ENCODE data around the gene LNPEP.

GRCh38 chr5:96961053-96961452 is 25.2 kb downstream of the LNPEP start:
- TF ChIP-seq ZFP30 (CRISPR knock-in tag; IDR thresholded peaks at IDR 0.05) (no peak), POU6F1 (CRISPR knock-in tag; IDR thresholded peaks at IDR 0.05; ENCODE audit: borderline replicate concordance, low read depth) (no peak), CREB5 (CRISPR knock-in tag; IDR thresholded peaks at IDR 0.05; ENCODE audit: low read depth) (no peak), RARB (CRISPR knock-in tag; IDR thresholded peaks at IDR 0.05) (no peak), PATZ1 (CRISPR knock-in tag; IDR thresholded peaks at IDR 0.05; ENCODE audit: borderline replicate concordance) (no peak), ZC3H10 (CRISPR knock-in tag; IDR thresholded peaks at IDR 0.05) (no peak), ARNTL (CRISPR knock-in tag; IDR thresholded peaks at IDR 0.05; ENCODE audit: borderline replicate concordance, low read depth) (no peak), ESRRG (CRISPR knock-in tag; IDR thresholded peaks at IDR 0.05) (no peak), ZFP3 (CRISPR knock-in tag; IDR thresholded peaks at IDR 0.05) (no peak), GLIS3 (CRISPR knock-in tag; IDR thresholded peaks at IDR 0.05) (no peak)
